Measurements from ENCODE around the gene SUN3. TPM values are rescaled to one million over a fixed set of nuclear protein-coding genes. Genes with fewer than 3 reads are reported as not detected.
"Not testable (repeated sequence)": the region's sequence is repeated elsewhere in the genome, so short reads cannot be mapped to it uniquely, and the experiment has no call there.

The SUN3 gene
- total and polyA plus RNA-seq, 5 donors from 2014 or later = not detected

DNA sequence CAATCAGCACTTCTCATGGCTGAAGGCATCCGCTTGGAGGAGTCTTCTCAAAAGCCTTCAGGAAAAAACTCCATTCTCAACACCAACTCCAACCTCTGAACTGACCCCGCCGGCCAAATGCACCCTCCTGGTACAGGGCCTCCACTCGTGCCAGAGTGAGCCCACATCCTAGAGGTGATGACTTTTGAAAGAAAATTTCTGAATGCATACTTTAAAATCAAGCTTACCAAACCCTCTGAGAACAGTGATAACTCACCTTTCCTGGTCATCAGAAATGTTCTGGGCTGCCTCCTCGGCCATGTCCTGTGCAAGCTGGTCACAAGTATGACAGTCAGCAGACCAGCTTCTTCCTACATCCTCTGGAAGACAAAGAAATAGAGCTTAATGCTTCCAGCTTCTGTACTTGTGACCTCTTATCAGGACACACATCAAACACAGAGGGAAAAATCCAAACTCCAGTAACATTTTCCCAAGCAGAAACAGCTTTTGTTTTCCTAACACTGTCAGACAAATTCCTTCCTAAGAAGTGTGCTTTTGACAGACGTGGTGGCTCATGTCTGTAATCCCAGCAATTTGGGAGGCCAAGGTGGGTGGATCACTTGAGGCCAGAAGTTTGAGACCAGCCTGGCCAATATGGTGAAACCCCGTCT, 80.6 kb downstream of the SUN3 start, which contains the start of gene PKD1L1:
Gene PKD1L1 (minus strand): TSS at position 326 of the 650 bp plus-strand sequence. CDS start 26 bp downstream, at position 300.
- H3K27ac ChIP-seq (ENCODE audit: insufficient read depth, low read length, poor library complexity, severe bottlenecking) = no peak within 1 kb of the TSS
- Mint-ChIP-seq H3K9me3 (no peaks in the 10 kb centered on the region), H3K4me1 (no peaks in the 10 kb centered on the region), H3K27ac (peak within 1 kb of the TSS in 1 of 3 donors; percentile 40), H3K27me3 (peaks cover 4% of the 10 kb centered on the region), H3K4me3 (no peak within 1 kb of the TSS), H3K36me3 (no peaks in the 10 kb centered on the region)
- H3K4me1 ChIP-seq (ENCODE audit: control insufficient read depth, insufficient read depth, low read length, poor library complexity, severe bottlenecking) = no peaks in the 10 kb centered on the region
- H3K36me3 ChIP-seq (ENCODE audit: control insufficient read depth, insufficient read depth, low read length) = no peaks in the 10 kb centered on the region
- no peaks in the 10 kb centered on the region for H3K9me3 ChIP-seq (ENCODE audit: control insufficient read depth in 2 of 2, low read length in 2 of 2)
- H3K4me3 ChIP-seq (ENCODE audit: low read depth, low read length) = no peak within 1 kb of the TSS
- no peak for DNase-seq
- H3K27me3 ChIP-seq (ENCODE audit: control insufficient read depth, insufficient read depth, low read length) = no peaks in the 10 kb centered on the region
- ATAC-seq (ENCODE audit: low read depth in 2 of 2) = no peak

DNA sequence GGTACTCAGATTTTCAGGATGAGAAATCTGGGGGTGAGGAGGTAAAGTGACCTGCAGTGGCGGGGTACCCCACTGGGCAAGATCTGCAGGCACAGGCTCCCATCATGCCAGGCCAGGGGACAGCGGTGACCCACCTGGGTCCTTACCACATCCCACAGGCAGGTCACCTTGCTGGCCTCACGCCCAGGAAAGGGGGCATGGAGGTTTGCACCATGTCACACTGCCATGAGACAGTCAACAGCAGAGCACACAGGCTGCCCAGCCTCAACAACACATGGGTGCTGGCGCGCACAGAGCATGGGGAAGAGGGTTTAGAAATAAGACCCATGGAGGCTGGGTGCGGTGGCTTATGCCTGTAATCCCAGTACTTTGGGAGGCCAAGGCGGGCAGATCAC, 81.6 kb downstream of the SUN3 start:
- Mint-ChIP-seq H3K36me3 (no peaks in the 10 kb centered on the region), H3K4me1 (no peaks in the 10 kb centered on the region), H3K27me3 (peaks cover 6% of the 10 kb centered on the region), H3K4me3 (no peak overlapping the region), H3K27ac (no peak overlapping the region), H3K9me3 (no peaks in the 10 kb centered on the region)
- no peaks in the 10 kb centered on the region for H3K9me3 ChIP-seq (ENCODE audit: control insufficient read depth in 2 of 2, low read length in 2 of 2)
- DNase-seq (no peak), ATAC-seq (ENCODE audit: low read depth in 2 of 2) (no peak)
- H3K4me3 ChIP-seq (ENCODE audit: low read depth, low read length) = no peak overlapping the region
- no peaks in the 10 kb centered on the region for H3K4me1 ChIP-seq (ENCODE audit: control insufficient read depth, insufficient read depth, low read length, poor library complexity, severe bottlenecking)
- no peak overlapping the region for H3K27ac ChIP-seq (ENCODE audit: insufficient read depth, low read length, poor library complexity, severe bottlenecking)
- no peaks in the 10 kb centered on the region for H3K27me3 ChIP-seq (ENCODE audit: control insufficient read depth, insufficient read depth, low read length)
- no peaks in the 10 kb centered on the region for H3K36me3 ChIP-seq (ENCODE audit: control insufficient read depth, insufficient read depth, low read length)

DNA sequence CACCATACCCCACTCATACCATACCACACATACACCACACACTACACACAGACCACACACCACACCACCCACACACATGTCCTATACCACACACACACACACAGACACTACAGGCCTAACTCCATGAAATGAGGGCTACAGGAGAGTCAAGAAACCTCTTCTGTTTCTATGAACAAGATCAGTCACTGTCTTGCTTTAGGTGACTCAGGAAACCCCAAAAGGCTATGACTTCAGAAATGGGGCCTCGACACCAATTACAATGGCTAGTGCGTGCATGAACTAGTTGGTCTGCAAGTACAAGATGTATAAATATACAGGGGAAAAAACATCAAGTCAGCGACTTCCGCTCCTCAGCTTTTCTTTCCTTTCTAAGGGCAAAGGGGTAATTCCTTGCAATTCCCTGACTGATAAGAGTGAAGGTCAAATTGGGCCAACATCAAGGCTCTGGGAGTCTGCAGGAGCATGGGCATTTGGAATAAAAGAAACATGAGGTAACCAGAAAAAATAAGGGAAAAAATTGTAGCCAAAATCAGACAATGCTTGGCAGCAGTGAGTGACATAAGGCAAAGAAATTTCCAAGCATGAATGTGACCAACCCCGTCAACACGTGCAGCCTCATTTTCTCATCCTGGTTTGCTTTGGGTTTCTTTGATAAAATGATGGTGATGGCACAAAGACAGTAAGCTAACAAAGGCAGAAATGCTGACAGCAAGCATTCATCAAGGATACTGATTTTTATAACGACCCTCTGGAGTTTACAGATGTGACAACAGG, 82.1 kb downstream of the SUN3 start:
- ATAC-seq (ENCODE audit: low read depth in 2 of 2) (no peak), DNase-seq (no peak)
- peak overlapping the region in 2 of 3 donors; percentile 36 to 52 for H3K27ac Mint-ChIP-seq
- H3K4me1 Mint-ChIP-seq = no peaks in the 10 kb centered on the region
- H3K9me3 Mint-ChIP-seq = no peaks in the 10 kb centered on the region
- Histone ChIP-seq H3K9me3 (ENCODE audit: control insufficient read depth in 2 of 2, low read length in 2 of 2) (no peaks in the 10 kb centered on the region), H3K36me3 (ENCODE audit: control insufficient read depth, insufficient read depth, low read length) (no peaks in the 10 kb centered on the region), H3K27ac (ENCODE audit: insufficient read depth, low read length, poor library complexity, severe bottlenecking) (no peak overlapping the region), H3K27me3 (ENCODE audit: control insufficient read depth, insufficient read depth, low read length) (no peaks in the 10 kb centered on the region), H3K4me1 (ENCODE audit: control insufficient read depth, insufficient read depth, low read length, poor library complexity, severe bottlenecking) (no peaks in the 10 kb centered on the region), H3K4me3 (ENCODE audit: low read depth, low read length) (no peak overlapping the region)
- H3K36me3 Mint-ChIP-seq = no peaks in the 10 kb centered on the region
- H3K4me3 Mint-ChIP-seq = no peak overlapping the region
- peaks cover 6% of the 10 kb centered on the region for H3K27me3 Mint-ChIP-seq

- H3K27ac ChIP-seq (ENCODE audit: insufficient read depth, low read length, poor library complexity, severe bottlenecking) = no peak overlapping the region
- no peaks in the 10 kb centered on the region for H3K4me1 ChIP-seq (ENCODE audit: control insufficient read depth, insufficient read depth, low read length, poor library complexity, severe bottlenecking)
- no peaks in the 10 kb centered on the region for H3K36me3 ChIP-seq (ENCODE audit: control insufficient read depth, insufficient read depth, low read length)
- ATAC-seq (ENCODE audit: low read depth in 2 of 2) = peak in 1 of 2 donors; percentile 46
- H3K27me3 Mint-ChIP-seq = peaks cover 6% of the 10 kb centered on the region
- H3K4me3 ChIP-seq (ENCODE audit: low read depth, low read length) = no peak overlapping the region
- no peaks in the 10 kb centered on the region for H3K9me3 Mint-ChIP-seq
- peak; percentile 47 to 72 (median 59) for DNase-seq
- H3K4me3 Mint-ChIP-seq = no peak overlapping the region
- H3K27me3 ChIP-seq (ENCODE audit: control insufficient read depth, insufficient read depth, low read length) = no peaks in the 10 kb centered on the region
- H3K4me1 Mint-ChIP-seq = no peaks in the 10 kb centered on the region
- H3K36me3 Mint-ChIP-seq = no peaks in the 10 kb centered on the region
- H3K9me3 ChIP-seq (ENCODE audit: control insufficient read depth in 2 of 2, low read length in 2 of 2) = no peaks in the 10 kb centered on the region
- no peak overlapping the region for H3K27ac Mint-ChIP-seq
Measured at GRCh38 chr7:47945261-47946015, 83.5 kb downstream of the SUN3 start.

- Mint-ChIP-seq H3K4me3 (no peak overlapping the region), H3K36me3 (no peaks in the 10 kb centered on the region), H3K27ac (no peak overlapping the region), H3K4me1 (no peaks in the 10 kb centered on the region), H3K9me3 (no peaks in the 10 kb centered on the region), H3K27me3 (peaks cover 6% of the 10 kb centered on the region)
- no peaks in the 10 kb centered on the region for H3K27me3 ChIP-seq (ENCODE audit: control insufficient read depth, insufficient read depth, low read length)
- H3K9me3 ChIP-seq (ENCODE audit: control insufficient read depth in 2 of 2, low read length in 2 of 2) = no peaks in the 10 kb centered on the region
- DNase-seq = no peak
- no peak for ATAC-seq (ENCODE audit: low read depth in 2 of 2)
- H3K4me3 ChIP-seq (ENCODE audit: low read depth, low read length) = no peak overlapping the region
- H3K4me1 ChIP-seq (ENCODE audit: control insufficient read depth, insufficient read depth, low read length, poor library complexity, severe bottlenecking) = no peaks in the 10 kb centered on the region
- no peak overlapping the region for H3K27ac ChIP-seq (ENCODE audit: insufficient read depth, low read length, poor library complexity, severe bottlenecking)
- H3K36me3 ChIP-seq (ENCODE audit: control insufficient read depth, insufficient read depth, low read length) = no peaks in the 10 kb centered on the region
Measured at GRCh38 chr7:47944536-47945260, 84.2 kb downstream of the SUN3 start.

GRCh38 chr7:47943676-47944474, 85.0 kb downstream of the SUN3 start:
- Mint-ChIP-seq H3K4me1 (no peaks in the 10 kb centered on the region), H3K4me3 (no peak overlapping the region), H3K27me3 (peaks cover 6% of the 10 kb centered on the region), H3K27ac (peak overlapping the region in 1 of 3 donors; percentile 45), H3K36me3 (no peaks in the 10 kb centered on the region), H3K9me3 (no peaks in the 10 kb centered on the region)
- no peak overlapping the region for H3K27ac ChIP-seq (ENCODE audit: insufficient read depth, low read length, poor library complexity, severe bottlenecking)
- H3K4me1 ChIP-seq (ENCODE audit: control insufficient read depth, insufficient read depth, low read length, poor library complexity, severe bottlenecking) = no peaks in the 10 kb centered on the region
- ATAC-seq (ENCODE audit: low read depth in 2 of 2) = no peak
- DNase-seq = no peak
- H3K4me3 ChIP-seq (ENCODE audit: low read depth, low read length) = no peak overlapping the region
- H3K36me3 ChIP-seq (ENCODE audit: control insufficient read depth, insufficient read depth, low read length) = no peaks in the 10 kb centered on the region
- no peaks in the 10 kb centered on the region for H3K9me3 ChIP-seq (ENCODE audit: control insufficient read depth in 2 of 2, low read length in 2 of 2)
- no peaks in the 10 kb centered on the region for H3K27me3 ChIP-seq (ENCODE audit: control insufficient read depth, insufficient read depth, low read length)

- H3K27me3 ChIP-seq (ENCODE audit: control insufficient read depth, insufficient read depth, low read length); H3K27ac ChIP-seq (ENCODE audit: insufficient read depth, low read length, poor library complexity, severe bottlenecking); H3K4me1 ChIP-seq (ENCODE audit: control insufficient read depth, insufficient read depth, low read length, poor library complexity, severe bottlenecking); H3K27ac Mint-ChIP-seq; H3K4me3 ChIP-seq (ENCODE audit: low read depth, low read length); H3K27me3 Mint-ChIP-seq; H3K9me3 Mint-ChIP-seq; H3K36me3 ChIP-seq (ENCODE audit: control insufficient read depth, insufficient read depth, low read length); H3K4me3 Mint-ChIP-seq; H3K36me3 Mint-ChIP-seq; H3K9me3 ChIP-seq (ENCODE audit: control insufficient read depth in 2 of 2, low read length in 2 of 2); H3K4me1 Mint-ChIP-seq; DNase-seq; ATAC-seq (ENCODE audit: low read depth in 2 of 2): not testable (repeated sequence)
Measured at GRCh38 chr7:47942651-47943050, 86.3 kb downstream of the SUN3 start.
